Adipose tissue (tissue), 3 donors: Measurements from ENCODE around the gene XRCC5. TPM values are rescaled to one million over a fixed set of nuclear protein-coding genes. Genes with fewer than 3 reads are reported as not detected.
"Not testable (repeated sequence)": the region's sequence is repeated elsewhere in the genome, so short reads cannot be mapped to it uniquely, and the experiment has no call there.

Source experiments
- H3K27ac ChIP-seq: one replicate; pipeline ENCODE4 v1.5.1; 2013; ENCODE audit warnings: low read depth, low read length
- WGBS, 3 donors: extraction: QIAGEN DNeasy Blood & Tissue Kit; methylation state at CpG; one replicate each; pipeline ENCODE4 v1.1.7; 2013; 5-methylcytosine and 5-hydroxymethylcytosine counted together
- polyA plus RNA-seq, 3 donors: library from polyadenylated mRNA; stranded (reverse); fragments of 200-250 nt; gene quantifications; one replicate each; pipeline ENCODE4 v1.2.3, GENCODE V29; 2013
- donor health status: healthy with polysubstance abuse.
- donor health status: Bipolar disorder and iron deficiency.
- donor health status: healthy.

The XRCC5 gene
- polyA plus RNA-seq, 3 donors = 47.1 to 86.4 (median 85.7) TPM

DNA sequence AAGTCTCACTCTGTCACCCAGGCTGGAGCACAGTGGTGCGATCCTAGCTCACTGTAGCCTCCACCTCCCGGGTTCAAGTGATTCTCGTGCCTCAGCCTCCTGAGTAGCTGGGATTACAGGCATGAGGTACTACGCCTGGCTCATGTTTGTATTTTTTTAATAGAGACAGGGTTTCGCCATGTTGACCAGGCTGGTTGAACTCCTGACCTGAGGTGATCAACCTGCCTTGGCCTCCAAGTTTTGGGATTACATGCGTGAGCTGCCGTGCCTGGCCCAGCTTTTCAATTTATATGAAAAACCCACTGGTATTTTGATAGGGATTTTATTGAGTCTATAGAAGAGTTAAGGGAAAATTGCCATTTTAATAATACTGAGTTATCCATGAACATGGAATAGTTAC, 63.3 kb downstream of the XRCC5 start:
- H3K27ac ChIP-seq = no peak overlapping the region
- 94 to 98% (median 97%) methylated on average over 7 of the region's 7 CpGs for WGBS, 3 donors

DNA sequence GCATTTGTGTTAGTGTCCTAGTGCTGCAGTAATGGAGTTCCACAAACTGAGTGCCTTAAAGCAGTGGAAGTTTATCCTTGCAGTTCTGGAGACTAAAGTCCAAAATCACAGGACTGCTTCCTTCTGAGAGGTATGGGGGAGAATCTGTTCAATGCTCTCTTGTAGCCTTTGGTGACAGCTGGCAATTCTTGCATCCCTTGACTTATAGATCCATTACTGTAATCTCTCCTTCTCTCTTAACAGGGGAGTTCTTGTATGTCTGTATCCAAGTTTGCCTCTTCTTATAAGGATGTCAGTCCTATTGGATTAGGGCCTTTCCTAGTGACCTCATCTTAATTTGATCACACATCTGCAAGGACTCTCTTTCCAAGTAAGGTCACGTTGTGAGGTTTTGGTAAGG, 69.9 kb downstream of the XRCC5 start:
- 79 to 92% (median 86%) methylated on average over 1 of the region's 1 CpG for WGBS, 3 donors

DNA sequence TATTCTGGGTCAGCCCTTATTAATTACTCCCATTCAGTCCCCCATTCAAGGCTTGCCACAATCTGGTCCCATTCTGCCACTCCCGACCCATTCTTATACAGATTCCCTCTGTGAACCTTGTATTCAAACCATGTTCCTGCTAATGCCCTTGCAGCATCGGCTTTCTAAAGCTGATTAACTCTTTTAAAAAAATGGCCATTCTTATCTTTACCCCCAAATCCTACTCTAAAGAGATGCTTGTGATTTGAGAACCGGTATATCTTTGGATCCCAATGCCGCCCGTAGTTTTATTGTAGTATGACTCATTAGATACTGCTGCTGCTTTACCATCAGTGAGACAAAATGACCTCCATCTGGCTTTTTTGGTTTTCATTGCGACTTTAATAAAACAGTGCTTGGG, 72.2 kb downstream of the XRCC5 start:
- WGBS, 3 donors = 95 to 96% (median 96%) methylated on average over 6 of the region's 6 CpGs
- no peak overlapping the region for H3K27ac ChIP-seq

More for the DNA sequence above, 69.9 kb downstream of the XRCC5 start:
- H3K27ac ChIP-seq = no peak overlapping the region

DNA sequence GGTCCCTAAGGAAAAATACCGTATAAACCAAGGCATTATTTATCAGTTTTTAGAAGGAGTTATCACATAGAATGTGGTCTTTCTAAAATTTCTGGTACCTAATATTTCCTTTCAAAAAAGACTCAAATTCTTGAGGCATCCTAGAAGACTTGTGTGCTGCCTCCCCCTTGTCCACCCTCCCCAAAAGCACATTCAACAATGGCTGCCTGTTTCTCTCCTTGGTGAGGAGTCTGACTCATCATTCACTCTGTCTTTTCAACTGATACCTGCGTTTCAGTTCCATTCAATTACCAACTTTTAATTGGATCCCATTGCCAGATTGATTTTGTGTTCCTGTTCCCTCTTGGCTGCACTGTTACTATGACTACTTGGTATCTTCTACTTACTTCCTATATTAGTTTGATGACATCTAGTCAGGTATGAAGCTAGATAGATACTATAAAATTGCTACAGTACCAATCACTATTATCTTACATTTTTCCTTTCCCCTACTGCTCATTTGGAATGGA, 72.9 kb downstream of the XRCC5 start:
- no peak overlapping the region for H3K27ac ChIP-seq
- 56 to 86% (median 81%) methylated on average over 2 of the region's 2 CpGs for WGBS, 3 donors

DNA sequence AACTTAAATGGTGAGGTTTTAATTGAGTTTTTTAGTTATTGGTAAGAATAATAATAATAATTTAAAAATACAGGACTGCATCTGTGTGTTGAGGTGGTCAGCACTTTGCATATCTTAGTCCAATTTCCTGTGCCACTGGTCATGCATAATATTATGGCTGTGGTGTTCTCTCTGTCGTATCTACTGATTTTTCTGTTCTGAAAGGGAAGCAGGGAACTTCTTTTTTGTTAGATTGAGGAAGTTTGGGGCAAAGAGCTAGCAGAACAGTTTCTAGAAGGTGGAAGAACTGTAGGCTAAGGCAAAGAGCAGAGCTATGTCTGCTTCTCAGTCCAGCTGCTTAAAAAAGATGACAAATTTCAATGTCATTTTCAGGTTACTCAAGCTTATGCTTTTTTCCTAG, 74.3 kb downstream of the XRCC5 start:
- 43 to 79% (median 46%) methylated on average over 1 of the region's 1 CpG for WGBS, 3 donors
- no peak overlapping the region for H3K27ac ChIP-seq

DNA sequence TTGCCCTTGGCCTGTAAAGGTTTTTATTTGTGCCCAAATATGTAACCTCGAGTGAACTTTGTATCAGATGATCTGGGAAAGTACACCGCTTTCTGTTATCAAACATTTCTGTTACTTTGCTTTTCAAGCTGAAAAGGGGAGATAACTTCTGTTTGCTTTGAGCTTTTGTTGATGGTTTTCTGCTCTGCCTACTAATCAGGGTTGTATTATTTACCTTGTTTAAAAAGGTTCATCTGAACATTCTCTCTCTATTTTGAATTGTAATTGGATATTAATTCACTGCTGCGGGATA, 79.4 kb downstream of the XRCC5 start:
- WGBS, 3 donors = 29 to 68% (median 58%) methylated on average over 3 of the region's 3 CpGs

DNA sequence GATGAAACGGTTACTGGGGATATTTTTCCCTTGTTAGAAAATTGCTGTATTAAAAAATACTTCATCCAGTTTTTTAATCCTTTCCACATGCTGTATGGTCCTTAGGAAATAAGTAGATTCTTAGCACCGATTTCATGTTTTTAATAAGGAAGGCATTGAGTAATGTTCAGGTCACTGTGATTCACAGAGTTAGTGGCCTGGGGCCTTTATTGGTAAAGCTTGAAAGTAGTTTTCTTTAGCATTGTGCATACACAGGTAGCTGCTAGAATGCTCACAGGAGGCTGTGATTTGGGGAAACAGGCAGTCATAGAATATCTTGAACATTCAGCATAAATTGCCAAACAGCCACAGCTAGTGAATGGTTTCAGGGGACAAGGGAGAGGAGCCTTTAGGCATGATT, 79.8 kb downstream of the XRCC5 start:
- H3K27ac ChIP-seq = no peak overlapping the region
- 54 to 72% (median 64%) methylated on average over 2 of the region's 2 CpGs for WGBS, 3 donors

More for the DNA sequence above, 79.4 kb downstream of the XRCC5 start:
- no peak overlapping the region for H3K27ac ChIP-seq

DNA sequence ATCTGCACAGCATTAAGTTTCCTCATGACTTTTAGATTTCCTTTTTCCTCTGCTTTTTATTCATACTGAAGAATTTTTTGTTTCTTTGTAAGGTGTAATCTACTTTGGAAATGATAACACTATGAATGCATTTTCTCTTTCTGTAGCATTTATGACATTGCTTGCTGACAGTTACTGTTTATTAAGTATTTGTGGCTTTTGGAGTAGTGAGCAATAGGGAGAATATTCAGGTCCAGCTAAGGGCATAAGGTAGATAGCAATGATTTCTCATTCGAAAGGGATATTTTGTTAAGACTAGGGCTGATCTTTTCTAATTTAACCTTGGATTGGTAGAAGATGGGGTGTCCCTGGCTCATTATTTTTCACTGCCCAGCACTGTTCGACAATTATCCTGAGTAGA, 80.3 kb downstream of the XRCC5 start:
- no peak overlapping the region for H3K27ac ChIP-seq
- WGBS, 3 donors = 80 to 94% (median 89%) methylated on average over 2 of the region's 2 CpGs

DNA sequence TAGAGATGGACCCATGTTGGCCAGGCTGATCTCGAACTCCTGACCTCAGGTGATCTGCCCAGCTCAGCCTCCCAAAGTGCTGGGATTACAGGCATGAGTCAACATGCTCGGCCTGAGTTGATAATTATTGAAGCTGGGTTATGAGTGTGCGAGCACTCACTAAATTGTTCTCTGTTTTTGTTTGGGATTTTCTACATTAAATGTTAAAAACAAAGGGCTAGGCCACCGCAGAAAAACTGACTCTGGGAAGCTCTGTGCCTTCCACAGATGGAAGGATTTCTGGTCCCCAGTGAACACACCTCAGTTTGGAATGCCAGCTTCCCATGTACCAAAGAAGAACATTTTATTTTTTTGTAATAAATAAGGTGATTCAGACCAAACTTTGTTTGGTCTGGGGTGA, 83.0 kb downstream of the XRCC5 start:
- WGBS, 3 donors = 89 to 95% (median 95%) methylated on average over 4 of the region's 4 CpGs
- no peak overlapping the region for H3K27ac ChIP-seq

DNA sequence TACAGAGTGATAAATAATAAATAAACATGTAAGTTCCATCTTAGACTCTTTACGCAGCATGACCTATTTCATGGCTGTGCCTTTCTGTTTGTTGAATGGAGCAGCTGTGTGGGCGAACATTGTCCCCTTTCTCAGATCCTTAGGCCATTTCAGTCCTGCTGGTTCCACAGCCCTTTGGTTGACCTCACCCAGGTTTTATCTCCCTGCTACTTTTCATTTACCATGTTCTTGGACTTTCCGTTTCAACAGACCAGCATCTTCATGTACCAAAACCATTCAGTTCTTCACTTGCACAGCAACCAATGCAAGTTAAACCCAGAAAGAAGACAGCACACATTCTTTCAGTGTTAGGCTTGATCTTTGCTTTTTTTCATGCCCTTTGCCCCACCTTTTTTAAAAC, 83.8 kb downstream of the XRCC5 start:
- WGBS, 3 donors = 94 to 98% (median 98%) methylated on average over 3 of the region's 3 CpGs
- H3K27ac ChIP-seq = no peak overlapping the region

DNA sequence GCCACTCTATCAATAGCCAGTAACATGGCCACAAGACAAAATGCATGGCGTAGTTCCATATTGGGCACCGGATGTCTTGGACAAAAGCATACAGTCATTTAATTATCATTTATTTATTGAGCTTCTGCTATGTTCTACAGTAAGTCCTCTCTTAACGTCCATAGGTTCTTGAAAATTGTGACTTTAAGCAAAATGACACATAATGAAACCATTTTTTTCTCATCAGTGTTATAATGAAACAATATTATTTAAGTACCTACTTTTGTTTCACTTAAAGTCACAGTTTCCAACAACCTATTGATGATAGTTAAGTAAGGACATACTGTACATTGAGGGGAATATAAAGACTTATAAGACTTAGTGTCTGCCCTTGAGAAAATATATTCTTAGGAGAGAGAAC, 84.9 kb downstream of the XRCC5 start:
- no peak overlapping the region for H3K27ac ChIP-seq
- WGBS, 3 donors = 91 to 96% (median 95%) methylated on average over 3 of the region's 3 CpGs

DNA sequence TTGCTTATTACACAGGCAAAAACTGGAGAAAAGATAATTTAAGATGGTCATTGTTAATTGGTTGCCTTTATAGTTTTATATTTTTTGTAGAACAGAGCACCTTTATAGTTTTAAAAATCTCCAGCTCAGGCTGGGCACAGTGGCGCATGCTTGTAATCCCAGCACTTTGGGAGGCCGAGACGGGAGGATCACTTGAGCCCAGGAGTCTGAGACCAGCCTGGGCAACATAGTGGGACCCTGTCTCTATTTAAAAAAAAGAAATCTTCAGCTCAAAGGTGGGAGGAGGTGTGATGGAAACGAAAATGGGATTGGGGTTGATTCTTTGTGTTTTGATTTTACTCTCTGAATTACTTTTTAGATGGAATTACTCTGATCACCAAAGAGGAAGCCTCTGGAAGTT, 85.4 kb downstream of the XRCC5 start:
- WGBS, 3 donors = 73 to 95% (median 85%) methylated on average over 4 of the region's 4 CpGs
- no peak overlapping the region for H3K27ac ChIP-seq

DNA sequence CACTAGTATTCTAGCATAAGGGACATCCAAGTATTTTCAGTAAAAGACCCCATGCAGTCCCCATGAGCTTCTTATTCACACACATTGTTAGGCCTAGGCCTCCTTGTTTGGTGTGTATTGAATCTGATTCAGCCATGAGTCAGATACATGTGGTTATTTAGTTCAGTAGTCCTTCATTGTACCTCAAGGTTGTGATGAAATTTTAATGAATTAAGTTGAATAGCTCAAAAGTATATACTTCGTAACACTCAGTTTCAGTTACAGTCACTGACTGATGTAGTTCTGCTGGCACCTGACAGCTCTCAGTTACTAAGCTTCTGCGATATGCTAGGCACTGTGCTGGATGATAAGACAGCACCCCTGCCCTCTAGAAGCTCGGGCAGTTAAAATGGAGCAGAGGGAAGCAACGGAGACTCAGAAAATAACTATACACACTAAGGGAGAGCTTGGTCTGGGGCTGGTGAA, 86.4 kb downstream of the XRCC5 start:
- WGBS, 3 donors = 93 to 96% (median 95%) methylated on average over 4 of the region's 4 CpGs
- H3K27ac ChIP-seq = no peak overlapping the region

DNA sequence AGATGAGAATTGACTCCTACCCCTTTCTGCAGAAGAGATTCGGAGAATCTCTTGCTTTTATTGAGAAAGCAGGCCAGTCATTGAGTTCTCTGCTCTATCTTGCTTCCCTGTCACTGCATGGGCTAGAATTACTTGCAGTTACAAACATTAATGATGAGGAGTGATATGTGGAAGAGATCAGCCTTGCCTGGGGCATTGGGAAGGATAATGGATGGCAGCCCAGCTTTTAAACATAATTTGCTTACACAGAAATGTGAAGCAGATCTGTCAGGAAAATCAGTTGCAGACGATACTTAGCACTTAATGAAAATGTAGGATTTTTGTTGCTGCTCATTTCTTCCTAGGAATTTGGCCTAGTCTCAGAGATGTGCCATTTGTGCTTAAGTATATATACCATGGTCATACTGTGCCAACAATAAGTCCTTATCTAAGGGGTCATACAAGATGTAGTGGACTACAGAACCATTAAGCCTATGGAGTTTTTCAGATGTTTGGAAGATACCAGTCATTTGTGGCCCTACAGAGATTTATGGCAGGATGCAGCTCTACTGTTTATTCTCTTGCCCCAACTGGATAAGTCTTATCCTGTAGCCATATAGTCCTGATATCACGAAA, 92.7 kb downstream of the XRCC5 start:
- 81 to 91% (median 83%) methylated on average over 3 of the region's 3 CpGs for WGBS, 3 donors
- H3K27ac ChIP-seq = no peak overlapping the region

DNA sequence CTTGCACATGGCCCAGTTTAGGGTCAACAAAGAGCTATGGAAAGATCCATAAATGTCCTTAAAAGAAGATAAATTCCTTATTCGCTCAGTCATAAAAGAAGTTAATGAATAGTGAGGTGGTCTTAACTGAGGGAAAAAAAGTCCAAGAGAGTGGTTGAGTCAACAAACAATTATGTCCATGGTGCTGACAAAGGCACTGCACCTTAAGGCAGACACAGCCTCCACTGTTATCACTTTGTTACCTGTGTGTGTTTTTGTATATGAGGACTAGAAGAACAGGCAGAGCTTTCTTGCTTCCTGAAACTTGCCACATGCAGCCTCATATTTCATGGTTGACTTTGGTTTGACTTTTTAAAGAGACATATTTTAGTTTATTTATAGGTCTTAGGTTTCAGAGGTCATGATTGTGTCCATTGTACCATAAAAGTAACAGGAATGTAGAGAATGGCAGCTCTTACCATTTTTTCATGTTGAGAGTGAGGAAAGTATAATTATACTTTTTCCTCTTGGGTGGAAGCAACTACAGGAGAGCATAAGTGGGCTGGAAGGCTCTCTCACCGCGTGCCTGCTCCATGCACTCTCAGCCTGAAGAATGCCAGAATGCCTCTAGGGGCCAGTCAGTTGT, 93.6 kb downstream of the XRCC5 start:
- H3K27ac ChIP-seq = no peak overlapping the region
- WGBS, 3 donors = 80 to 95% (median 90%) methylated on average over 3 of the region's 3 CpGs

DNA sequence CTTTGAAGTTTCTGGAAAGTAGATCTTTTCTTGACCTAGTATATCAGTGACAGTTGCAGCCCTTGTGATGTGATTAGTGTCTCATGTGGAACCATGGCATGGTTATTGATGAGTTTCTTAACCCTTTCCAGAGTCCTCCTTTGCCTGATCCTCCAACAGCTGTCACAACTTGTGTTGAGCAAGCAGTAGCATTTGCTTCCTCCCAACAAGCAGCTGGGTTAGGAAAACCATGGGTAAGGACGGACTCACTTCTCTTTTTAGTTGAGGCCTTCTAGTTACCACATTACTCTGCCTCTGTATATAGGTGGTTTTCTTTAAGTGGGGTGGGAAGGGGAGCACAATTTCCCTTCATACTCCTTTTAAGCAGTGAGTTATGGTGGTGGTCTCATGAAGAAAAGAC, 96.3 kb downstream of the XRCC5 start:
- no peak overlapping the region for H3K27ac ChIP-seq
- WGBS, 3 donors = 57 to 97% (median 67%) methylated on average over 1 of the region's 1 CpG

DNA sequence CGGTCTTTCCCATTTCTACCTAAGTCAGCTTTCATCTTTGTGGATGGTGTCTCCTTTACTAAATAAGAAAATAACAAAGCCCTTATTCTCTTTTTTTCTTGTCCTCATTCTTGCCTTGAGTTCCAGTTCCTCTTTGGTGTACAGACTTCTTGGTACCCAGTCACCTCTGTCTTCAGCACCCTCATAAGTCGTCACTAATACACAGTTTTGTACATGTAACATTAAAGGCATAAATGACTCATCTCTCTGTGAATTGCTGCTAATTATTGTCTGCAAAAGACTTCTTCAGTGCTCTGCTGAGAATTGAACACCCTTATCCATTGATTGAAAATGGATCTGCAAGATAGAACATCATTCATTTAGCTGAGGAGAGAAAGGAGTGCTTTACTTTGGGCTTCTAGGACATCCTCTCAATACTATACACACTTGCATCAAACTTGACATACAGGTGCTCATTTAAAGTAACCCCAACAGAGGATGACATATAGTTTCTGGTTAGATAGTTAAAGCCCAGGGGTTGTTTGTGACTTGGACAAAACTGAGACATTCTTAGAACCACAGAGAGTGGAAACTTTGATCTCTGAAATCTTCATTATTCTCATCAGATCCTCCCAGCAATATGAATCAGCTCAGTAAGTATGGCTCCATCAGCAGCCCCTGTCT, 97.0 kb downstream of the XRCC5 start:
- WGBS, 3 donors = 81 to 95% (median 84%) methylated on average over 2 of the region's 2 CpGs
- H3K27ac ChIP-seq = no peak overlapping the region

DNA sequence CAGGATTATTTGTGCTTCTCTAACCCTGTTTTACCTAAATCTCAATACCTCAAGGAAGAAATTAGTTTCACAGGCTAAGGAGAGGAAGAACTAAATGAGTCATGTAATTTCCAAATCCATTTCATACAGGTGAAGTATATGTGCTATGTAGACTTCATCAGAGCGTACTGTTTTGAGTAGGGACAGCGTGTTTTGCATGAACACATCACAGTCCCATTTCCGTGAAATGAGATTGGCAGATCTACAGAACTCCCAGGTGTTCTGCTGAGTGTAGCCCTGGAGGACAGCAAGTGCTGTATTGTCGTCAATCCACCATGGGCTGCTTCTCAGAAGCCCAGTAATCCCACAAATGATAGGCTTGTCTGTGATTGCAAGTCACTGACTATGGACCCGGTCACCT, 97.7 kb downstream of the XRCC5 start:
- 95 to 98% (median 96%) methylated on average over 5 of the region's 5 CpGs for WGBS, 3 donors
- H3K27ac ChIP-seq = no peak overlapping the region

DNA sequence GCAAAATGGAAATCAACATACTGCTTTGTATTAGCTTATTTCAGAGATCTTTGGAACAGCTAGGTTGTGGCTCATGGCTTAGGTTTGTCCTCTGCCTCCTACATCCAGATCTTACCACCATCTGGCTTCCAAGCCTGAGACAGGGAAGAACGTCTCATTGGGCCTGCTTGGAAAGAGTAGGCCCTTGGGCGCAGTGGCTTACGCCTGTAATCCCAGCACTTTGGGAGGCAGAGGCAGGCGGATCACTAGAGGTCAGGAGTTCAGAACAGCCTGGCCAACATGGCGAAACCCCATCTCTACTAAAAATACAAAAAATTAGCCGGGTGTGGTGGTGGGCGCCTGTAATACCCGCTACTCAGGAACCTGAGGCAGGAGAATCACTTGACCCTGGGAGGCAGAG, 99.5 kb downstream of the XRCC5 start:
- 96 to 98% (median 97%) methylated on average over 8 of the region's 8 CpGs for WGBS, 3 donors
- not testable (repeated sequence) for H3K27ac ChIP-seq
